Mesenchymal stem cell (in vitro differentiated cells and primary cell): Measurements from ENCODE around the gene FGFR2.
"Not testable (repeated sequence)": the region's sequence is repeated elsewhere in the genome, so short reads cannot be mapped to it uniquely, and the experiment has no call there.

Experiments
- DNase-seq: peaks from one replicate; pipeline ENCODE4 v3.0.0-alpha.2; 2013
- H2AFZ ChIP-seq: one replicate; pipeline ENCODE4 v1.6.1; 2013; ENCODE audit warnings: low read depth, mild to moderate bottlenecking, control low read depth, inconsistent platforms, low read length, moderate library complexity
- H2AK5ac ChIP-seq: 2 replicates; pipeline ENCODE4 v1.6.1; 2013; ENCODE audit warnings: low read length, moderate library complexity, mild to moderate bottlenecking, inconsistent platforms; ENCODE audit not compliant: severe bottlenecking
- H2BK120ac ChIP-seq: one replicate; pipeline ENCODE4 v1.6.1; 2013; ENCODE audit warnings: low read depth, mild to moderate bottlenecking, inconsistent platforms, low read length, moderate library complexity
- H2BK12ac ChIP-seq, 2 experiments: one replicate each; pipeline ENCODE4 v1.6.1; 2013; ENCODE audit warnings: inconsistent platforms in 2 of 2, low read length in 2 of 2, mild to moderate bottlenecking in 2 of 2, moderate library complexity in 2 of 2, control low read depth in 1 of 2
- H2BK15ac ChIP-seq: one replicate; pipeline ENCODE4 v1.6.1; 2013; ENCODE audit warnings: mild to moderate bottlenecking, low read depth, inconsistent platforms; ENCODE audit not compliant: poor library complexity, severe bottlenecking
- H2BK5ac ChIP-seq: 2 replicates; pipeline ENCODE4 v1.6.1; 2013; ENCODE audit warnings: low read depth, mild to moderate bottlenecking, low read length, control low read depth, inconsistent platforms; ENCODE audit not compliant: poor library complexity, severe bottlenecking
- H3K14ac ChIP-seq, 2 experiments: one replicate each; pipeline ENCODE4 v1.6.1; 2013; ENCODE audit warnings: inconsistent platforms in 2 of 2, low read length in 2 of 2, control low read depth in 1 of 2, mild to moderate bottlenecking in 1 of 2, moderate library complexity in 1 of 2
- H3K18ac ChIP-seq, 2 experiments: one replicate each; pipeline ENCODE4 v1.6.1; 2013; ENCODE audit warnings: inconsistent platforms in 2 of 2, low read length in 2 of 2, control low read depth in 1 of 2, low read depth in 1 of 2, mild to moderate bottlenecking in 1 of 2
- H3K23ac ChIP-seq, 2 experiments: one replicate each; pipeline ENCODE4 v1.6.1; 2013; ENCODE audit warnings: inconsistent platforms in 2 of 2, low read length in 2 of 2, mild to moderate bottlenecking in 2 of 2, moderate library complexity in 2 of 2, control low read depth in 1 of 2
- H3K27ac ChIP-seq: 2 replicates; pipeline ENCODE4 v1.5.1; 2013; ENCODE audit warnings: mild to moderate bottlenecking, moderate library complexity, low read length, control low read depth, inconsistent platforms; ENCODE audit not compliant: poor library complexity, severe bottlenecking
- H3K27me3 ChIP-seq, 2 experiments: 2 replicates each; pipeline versions ENCODE4 v1.6.1 to v1.7.0; 2013; ENCODE audit warnings: low read length in 2 of 2, mild to moderate bottlenecking in 2 of 2, moderate library complexity in 2 of 2, control low read depth in 1 of 2, inconsistent platforms in 1 of 2; ENCODE audit not compliant: control insufficient read depth in 1 of 2, insufficient read depth in 1 of 2
- H3K36me3 ChIP-seq, 2 experiments: 2 replicates each; pipeline versions ENCODE4 v1.6.1 to v1.7.0; 2013; ENCODE audit warnings: low read length in 2 of 2, control low read depth in 1 of 2, inconsistent platforms in 1 of 2, low read depth in 1 of 2, mild to moderate bottlenecking in 1 of 2; ENCODE audit not compliant: insufficient read depth in 2 of 2, control insufficient read depth in 1 of 2
- H3K4ac ChIP-seq, 2 experiments: one replicate each; pipeline ENCODE4 v1.6.1; 2013; ENCODE audit warnings: inconsistent platforms in 2 of 2, low read length in 2 of 2, mild to moderate bottlenecking in 2 of 2, moderate library complexity in 2 of 2, control low read depth in 1 of 2, low read depth in 1 of 2
- H3K4me1 ChIP-seq: 2 replicates; pipeline ENCODE4 v1.6.1; 2013; ENCODE audit warnings: low read depth, low read length, control low read depth; ENCODE audit not compliant: control insufficient read depth, insufficient read depth
- H3K4me2 ChIP-seq: 2 replicates; pipeline ENCODE4 v1.6.1; 2013; ENCODE audit warnings: low read length, mild to moderate bottlenecking, inconsistent platforms; ENCODE audit not compliant: poor library complexity, severe bottlenecking
- H3K4me3 ChIP-seq, 2 experiments: 2 replicates each; pipeline versions ENCODE4 v1.5.1 to v1.7.0; 2013; ENCODE audit warnings: low read length in 2 of 2, mild to moderate bottlenecking in 2 of 2, control low read depth in 1 of 2, low read depth in 1 of 2; ENCODE audit not compliant: insufficient read depth in 1 of 2
- H3K79me1 ChIP-seq: replicated peaks from 2 replicates; pipeline ENCODE4 v1.6.1; 2013; ENCODE audit warnings: mild to moderate bottlenecking, control low read depth, low read length, inconsistent platforms; ENCODE audit not compliant: poor library complexity, severe bottlenecking
- H3K9ac ChIP-seq: 2 replicates; pipeline ENCODE4 v1.7.0; 2013; ENCODE audit warnings: mild to moderate bottlenecking, low read length, moderate library complexity
- H3K9me3 ChIP-seq: 2 replicates; pipeline ENCODE4 v1.7.0; 2013; ENCODE audit warnings: mild to moderate bottlenecking, low read length; ENCODE audit not compliant: control insufficient read depth
- H4K8ac ChIP-seq: one replicate; pipeline ENCODE4 v1.6.1; 2013; ENCODE audit warnings: inconsistent platforms, mild to moderate bottlenecking, low read length, moderate library complexity
- H4K91ac ChIP-seq: one replicate; pipeline ENCODE4 v1.6.1; 2013; ENCODE audit warnings: mild to moderate bottlenecking, low read length, inconsistent platforms
- WGBS: methylation state at CpG from one replicate; pipeline ENCODE4 v1.1.7; 2013; ENCODE audit warnings: mixed read lengths; 5-methylcytosine and 5-hydroxymethylcytosine counted together

The FGFR2 gene

DNA sequence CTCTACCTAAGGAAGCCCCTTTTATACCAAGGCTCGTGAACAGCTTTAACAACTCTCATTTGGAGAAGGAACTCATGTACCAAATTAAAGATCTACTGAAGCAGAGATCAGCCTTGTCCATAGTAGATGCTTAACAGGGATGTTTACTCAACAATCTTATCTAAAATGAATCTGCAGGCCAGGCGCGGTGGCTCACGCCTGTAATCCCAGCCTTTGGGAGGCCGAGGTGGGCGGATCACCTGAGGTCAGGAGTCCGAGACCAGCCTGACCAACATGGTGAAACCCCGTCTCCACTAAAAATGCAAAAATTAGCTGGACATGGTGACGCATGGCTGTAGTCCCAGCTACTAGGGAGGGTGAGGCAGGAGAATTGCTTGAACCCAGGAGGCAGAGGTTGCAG lies 43.3 kb downstream of the FGFR2 start:
- not testable (repeated sequence) for H3K4me3 ChIP-seq, H3K4ac ChIP-seq, DNase-seq, H3K36me3 ChIP-seq, H3K27ac ChIP-seq, H2BK120ac ChIP-seq, H4K91ac ChIP-seq, H3K27me3 ChIP-seq, H2BK12ac ChIP-seq, H3K14ac ChIP-seq, H3K9ac ChIP-seq, H2AFZ ChIP-seq, H2AK5ac ChIP-seq, H3K4me1 ChIP-seq, H3K18ac ChIP-seq, H3K4me2 ChIP-seq, H3K23ac ChIP-seq, H4K8ac ChIP-seq, H2BK5ac ChIP-seq, H2BK15ac ChIP-seq, H3K79me1 ChIP-seq, H3K9me3 ChIP-seq
- WGBS = 92% methylated on average over 9 of the region's 9 CpGs

DNA sequence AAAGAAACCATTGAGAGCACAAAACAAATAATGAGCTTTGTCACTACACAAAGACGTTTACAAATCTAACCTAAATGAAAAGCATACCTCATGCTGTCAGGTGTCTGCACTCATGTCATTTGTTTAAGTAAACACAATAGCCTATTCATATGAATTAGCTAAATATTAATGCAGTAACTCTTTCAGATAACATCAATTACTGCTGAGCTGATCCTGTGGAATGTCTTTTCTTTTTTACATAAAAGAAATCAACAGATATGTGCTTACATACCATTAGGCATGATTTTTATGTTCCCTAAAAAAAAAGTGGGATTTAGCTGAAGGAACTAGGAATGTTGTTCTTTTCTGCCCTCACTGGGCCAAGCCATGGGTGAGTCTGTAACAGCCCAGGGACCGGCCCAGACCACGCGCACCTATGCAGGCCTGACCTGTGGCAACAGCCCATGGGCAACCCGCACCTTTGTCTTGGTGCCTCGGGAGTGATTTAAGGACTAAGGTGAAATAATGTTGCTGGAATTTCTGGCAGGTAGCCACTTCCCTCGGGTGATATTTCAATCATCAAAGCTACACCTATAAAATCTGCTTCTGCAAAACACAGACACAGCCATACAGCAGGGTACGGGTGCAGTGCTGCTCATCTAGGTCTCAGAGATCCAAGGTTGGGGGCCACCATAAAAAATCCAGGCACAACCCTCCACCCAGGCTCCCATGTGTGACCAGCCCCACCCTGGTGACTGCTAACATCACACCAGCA lies 44.6 kb downstream of the FGFR2 start:
- Histone ChIP-seq H3K27ac (no peak overlapping the region), H3K79me1 (no peaks in the 10 kb centered on the region), H2BK15ac (no peak overlapping the region), H4K8ac (no peak overlapping the region), H2BK5ac (no peak overlapping the region), H2BK120ac (no peak overlapping the region), H3K27me3 (no peaks in the 10 kb centered on the region), H4K91ac (no peak overlapping the region), H2AFZ (no peak overlapping the region), H3K4me1 (peaks cover 2% of the 10 kb centered on the region), H3K4ac (no peak overlapping the region), H3K36me3 (peaks cover 0 to 3% of the 10 kb centered on the region in 2 experiments), H3K9ac (no peak overlapping the region), H3K9me3 (peaks cover 4% of the 10 kb centered on the region), H3K23ac (no peak overlapping the region), H3K18ac (no peak overlapping the region), H3K4me2 (no peak overlapping the region), H3K4me3 (no peak overlapping the region), H2BK12ac (no peak overlapping the region), H3K14ac (no peak overlapping the region), H2AK5ac (no peak overlapping the region)
- WGBS = 83% methylated on average over 6 of the region's 8 CpGs
- DNase-seq = no peak

DNA sequence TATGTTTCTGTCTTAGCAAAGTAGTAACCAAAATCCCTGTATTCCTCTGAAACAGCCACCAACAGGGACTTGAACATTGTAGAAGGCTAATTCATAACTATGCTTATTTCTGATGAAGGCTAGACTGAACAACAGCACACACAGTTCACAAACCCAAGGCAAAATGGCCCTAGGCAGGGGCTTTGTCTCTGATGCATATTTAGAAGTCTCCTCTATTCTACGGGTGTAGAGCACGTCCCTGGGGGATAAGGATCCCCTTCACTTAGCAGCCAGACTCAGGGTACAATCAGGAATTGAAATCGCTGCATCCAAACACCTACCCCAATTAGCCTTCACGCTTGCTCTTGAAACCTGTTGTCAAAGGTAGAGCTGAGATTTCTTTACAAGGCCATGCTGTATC lies 45.5 kb downstream of the FGFR2 start:
- H3K36me3 ChIP-seq = peaks cover 0 to 3% of the 10 kb centered on the region in 2 experiments
- no peak overlapping the region for H4K8ac ChIP-seq
- no peaks in the 10 kb centered on the region for H3K27me3 ChIP-seq
- no peak overlapping the region for H3K4me3 ChIP-seq
- no peaks in the 10 kb centered on the region for H3K79me1 ChIP-seq
- DNase-seq = no peak
- H4K91ac ChIP-seq = no peak overlapping the region
- no peak overlapping the region for H3K23ac ChIP-seq
- no peak overlapping the region for H3K9ac ChIP-seq
- H2AFZ ChIP-seq = no peak overlapping the region
- H2BK120ac ChIP-seq = no peak overlapping the region
- H2BK15ac ChIP-seq = no peak overlapping the region
- no peak overlapping the region for H3K14ac ChIP-seq
- no peak overlapping the region for H3K18ac ChIP-seq
- H3K4me2 ChIP-seq = no peak overlapping the region
- peaks cover 2% of the 10 kb centered on the region for H3K4me1 ChIP-seq
- H2AK5ac ChIP-seq = no peak overlapping the region
- no peak overlapping the region for H2BK5ac ChIP-seq
- WGBS = 87% methylated on average over 3 of the region's 4 CpGs
- H3K27ac ChIP-seq = no peak overlapping the region
- peaks cover 4% of the 10 kb centered on the region for H3K9me3 ChIP-seq
- H2BK12ac ChIP-seq = no peak overlapping the region
- H3K4ac ChIP-seq = no peak overlapping the region

DNA sequence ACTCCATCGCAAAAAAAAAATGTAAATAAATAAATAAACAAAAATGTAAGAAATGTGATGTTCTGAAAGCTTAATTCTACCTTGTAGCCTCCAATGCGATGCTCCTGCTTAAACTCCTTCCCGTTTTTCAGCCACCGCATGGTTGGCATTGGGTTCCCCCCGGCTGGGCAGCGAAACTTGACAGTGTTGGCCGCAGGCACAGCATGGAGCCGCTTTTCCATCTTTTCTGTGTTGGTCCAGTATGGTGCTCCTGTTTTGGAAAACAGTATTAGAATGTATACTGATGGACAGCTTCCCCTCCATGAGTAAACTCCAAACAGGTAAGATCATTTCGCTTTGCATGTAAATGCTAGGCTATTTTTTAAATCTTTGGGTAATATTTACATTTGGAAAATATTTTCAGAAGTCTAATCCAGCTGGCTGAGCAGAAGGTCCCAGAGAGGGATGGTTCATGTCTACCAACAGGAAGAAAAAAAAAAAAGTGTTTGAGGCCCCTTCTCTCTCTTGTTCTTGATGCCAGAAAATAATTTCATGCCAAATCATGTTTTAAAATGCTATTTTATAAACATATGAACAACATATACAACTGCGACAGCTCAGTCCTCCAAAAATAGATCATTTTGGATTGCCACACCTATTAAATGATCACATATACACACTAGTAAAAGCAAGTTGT lies 46.9 kb downstream of the FGFR2 start:
- Histone ChIP-seq H3K9me3 (peaks cover 4% of the 10 kb centered on the region), H3K9ac (no peak overlapping the region), H2BK15ac (no peak overlapping the region), H3K14ac (no peak overlapping the region), H3K4ac (no peak overlapping the region), H2AFZ (no peak overlapping the region), H3K27me3 (no peaks in the 10 kb centered on the region), H3K23ac (no peak overlapping the region), H2BK12ac (no peak overlapping the region), H3K4me2 (no peak overlapping the region), H2AK5ac (no peak overlapping the region), H3K4me1 (peaks cover 2% of the 10 kb centered on the region), H4K91ac (no peak overlapping the region), H3K4me3 (no peak overlapping the region), H2BK120ac (no peak overlapping the region), H3K79me1 (no peaks in the 10 kb centered on the region), H3K36me3 (peaks cover 0 to 3% of the 10 kb centered on the region in 2 experiments), H3K18ac (no peak overlapping the region), H3K27ac (no peak overlapping the region), H2BK5ac (no peak overlapping the region), H4K8ac (no peak overlapping the region)
- DNase-seq = no peak
- 90% methylated on average over 8 of the region's 10 CpGs for WGBS
